CD14-positive monocyte (primary cell): Measurements from ENCODE around the gene ING1. TPM values are rescaled to one million over a fixed set of nuclear protein-coding genes. Genes with fewer than 3 reads are reported as not detected.

ENCODE experiments used
- DNase-seq, 3 donors: peaks; one replicate each; pipeline ENCODE4 v3.0.0-alpha.2; 2011 to 2022
- H2AFZ ChIP-seq: 2 replicates; pipeline ENCODE4 v1.6.0; 2012; ENCODE audit warnings: mild to moderate bottlenecking, low read depth, low read length, inconsistent platforms; ENCODE audit not compliant: insufficient read depth, poor library complexity, severe bottlenecking
- H3K27ac ChIP-seq, 2 donors: 1 replicate in 1 of 2; 2 replicates in 1 of 2; pipeline ENCODE4 v1.5.1; 2012 to 2013; ENCODE audit warnings: low read length in 2 of 2, control low read depth in 1 of 2, inconsistent platforms in 1 of 2, low read depth in 1 of 2, mild to moderate bottlenecking in 1 of 2
- H3K27me3 ChIP-seq, 2 donors: one replicate each; pipeline versions ENCODE4 v1.6.0 to v1.6.1; 2011 to 2013; ENCODE audit warnings: low read length in 2 of 2; ENCODE audit not compliant: control insufficient read depth in 2 of 2, insufficient read depth in 2 of 2
- H3K36me3 ChIP-seq, 2 donors: replicated peaks in 1 of 2; 1 replicate in 1 of 2; 2 replicates in 1 of 2; pipeline versions ENCODE4 v1.5.1 to v1.6.1; 2012 to 2013; ENCODE audit warnings: low read length in 2 of 2, control low read depth in 1 of 2, inconsistent platforms in 1 of 2, mild to moderate bottlenecking in 1 of 2; ENCODE audit not compliant: insufficient read depth in 2 of 2, control insufficient read depth in 1 of 2
- H3K4me1 ChIP-seq, 2 donors: 1 replicate in 1 of 2; 2 replicates in 1 of 2; pipeline versions ENCODE4 v1.5.1 to v1.6.1; 2012 to 2013; ENCODE audit warnings: low read length in 2 of 2, control low read depth in 1 of 2, inconsistent platforms in 1 of 2, mild to moderate bottlenecking in 1 of 2, moderate library complexity in 1 of 2; ENCODE audit not compliant: insufficient read depth in 2 of 2, control insufficient read depth in 1 of 2
- H3K4me2 ChIP-seq: replicated peaks from 2 replicates; pipeline ENCODE3; 2012; ENCODE audit warnings: low read length, moderate library complexity, mild to moderate bottlenecking; ENCODE audit not compliant: poor library complexity, severe bottlenecking; ENCODE audit errors: extremely low read depth
- H3K4me3 ChIP-seq, 3 experiments: fragments of 200-600 bp in 1 of 3; sonication (generic) in 1 of 3; replicated peaks in 1 of 3; 1 replicate in 2 of 3; 2 replicates in 1 of 3; pipeline ENCODE4 v1.5.1; 2011 to 2013; ENCODE audit warnings: low read length in 3 of 3, mild to moderate bottlenecking in 3 of 3, control low read depth in 2 of 3, low read depth in 2 of 3, inconsistent platforms in 1 of 3, moderate library complexity in 1 of 3
- H3K79me2 ChIP-seq: 2 replicates; pipeline ENCODE4 v1.6.0; 2012; ENCODE audit warnings: mild to moderate bottlenecking, control low read depth, inconsistent platforms, low read length, moderate library complexity; ENCODE audit not compliant: insufficient read depth
- H3K9ac ChIP-seq: 2 replicates; pipeline ENCODE4 v1.6.0; 2017; ENCODE audit warnings: low read length, mild to moderate bottlenecking; ENCODE audit not compliant: insufficient read depth, poor library complexity, severe bottlenecking
- H3K9me3 ChIP-seq, 2 donors: replicated peaks in 1 of 2; 1 replicate in 1 of 2; 2 replicates in 1 of 2; pipeline versions ENCODE4 v1.5.1 to v1.6.1; 2012 to 2013; ENCODE audit warnings: low read length in 2 of 2, control low read depth in 1 of 2; ENCODE audit not compliant: control insufficient read depth in 1 of 2, insufficient read depth in 1 of 2
- H4K20me1 ChIP-seq: 2 replicates; pipeline ENCODE4 v1.6.0; 2012; ENCODE audit warnings: mild to moderate bottlenecking, low read length, control low read depth, moderate library complexity; ENCODE audit not compliant: insufficient read depth
- H3K27ac Mint-ChIP-seq, 7 donors: one replicate each; pipeline ENCODE4 v1.8.0; 2020; ENCODE audit warnings: mild to moderate bottlenecking in 7 of 7, mixed read lengths in 7 of 7, moderate library complexity in 6 of 7, inconsistent platforms in 2 of 7
- H3K27me3 Mint-ChIP-seq, 3 donors: one replicate each; pipeline ENCODE4 v1.8.0; 2021 to 2022; ENCODE audit warnings: low read depth in 3 of 3, mild to moderate bottlenecking in 3 of 3, mixed read lengths in 3 of 3, moderate library complexity in 3 of 3, inconsistent platforms in 1 of 3
- H3K36me3 Mint-ChIP-seq, 2 donors: one replicate each; pipeline ENCODE4 v1.8.0; 2020; ENCODE audit warnings: mixed read lengths in 2 of 2, inconsistent platforms in 1 of 2, mild to moderate bottlenecking in 1 of 2
- H3K4me1 Mint-ChIP-seq: one replicate; pipeline ENCODE4 v1.8.0; 2020; ENCODE audit warnings: mild to moderate bottlenecking, mixed read lengths
- H3K4me3 Mint-ChIP-seq, 2 donors: one replicate each; pipeline ENCODE4 v1.8.0; 2020; ENCODE audit warnings: mild to moderate bottlenecking in 2 of 2, mixed read lengths in 2 of 2, moderate library complexity in 1 of 2
- H3K9me3 Mint-ChIP-seq, 7 donors: one replicate each; pipeline ENCODE4 v1.8.0; 2020 to 2022; ENCODE audit warnings: mixed read lengths in 7 of 7, mild to moderate bottlenecking in 6 of 7, moderate library complexity in 6 of 7, inconsistent platforms in 2 of 7
- CTCF ChIP-seq: fragments of 200-600 bp; IDR thresholded peaks from one replicate; pipeline ENCODE4 v1.8.0; 2022; ENCODE audit warnings: antibody characterized with exemption, mild to moderate bottlenecking
- WGBS: methylation state at CpG from one replicate; pipeline ENCODE4 v1.1.5; 2013; ENCODE audit warnings: missing lambda C conversion rate; ENCODE audit not compliant: insufficient coverage; 5-methylcytosine and 5-hydroxymethylcytosine counted together
- intact Hi-C, 2 donors: fragments of 100-400 bp; cut with micrococcal nuclease; formaldehyde crosslinking; loops; one replicate each; pipeline versions ENCODE4 v1.15.0 to v1.15.1; 2023
- polyA plus RNA-seq, 3 donors: library from polyadenylated mRNA; depleted of rRNA in 1 of 3; unstranded in 2 of 3; stranded (reverse) in 1 of 3; fragments of 300-500 nt in 2 of 3; fragments of >200 nt in 1 of 3; fragmentation: Illumina TruSeq in 2 of 3; gene quantifications; 1 replicate in 2 of 3; 2 replicates in 1 of 3; pipeline ENCODE4 v1.2.3, GENCODE V29; 2012 to 2021

The ING1 gene
- polyA plus RNA-seq, 3 donors, result 8.4 to 128 (median 11.8) TPM

- no peaks in the 10 kb centered on the region for H3K27me3 ChIP-seq
- Mint-ChIP-seq H3K4me1 (peaks cover 66% of the 10 kb centered on the region), H3K9me3 (no peaks in the 10 kb centered on the region), H3K27ac (peak overlapping the region in 4 of 7 donors; percentile 4 to 80 (median 50)), H3K4me3 (no peak overlapping the region), H3K36me3 (peaks cover 40 to 48% of the 10 kb centered on the region in 2 donors), H3K27me3 (no peaks in the 10 kb centered on the region)
- no peak for TF ChIP-seq CTCF
- no peak for DNase-seq
- no peaks in the 10 kb centered on the region for H4K20me1 ChIP-seq
- intact Hi-C loops, result loop anchor here in 1 of 2 donors (5.0 kb wide), 1 partner anchor 41 kb away; no protein-coding TSS in a partner anchor
- no peaks in the 10 kb centered on the region for H3K9me3 ChIP-seq
- H3K4me2 ChIP-seq, result no peak overlapping the region
- WGBS, result 94% methylated on average over 9 of the region's 15 CpGs
- no peak overlapping the region for H2AFZ ChIP-seq
- H3K9ac ChIP-seq, result no peak overlapping the region
- H3K27ac ChIP-seq, result peak overlapping the region in 1 of 2 donors; percentile 72
- no peak overlapping the region for H3K4me3 ChIP-seq
- peaks cover 20 to 38% of the 10 kb centered on the region in 2 donors for H3K36me3 ChIP-seq
- H3K4me1 ChIP-seq, result peaks cover 66 to 77% of the 10 kb centered on the region in 2 donors
- peaks cover 74% of the 10 kb centered on the region for H3K79me2 ChIP-seq
Measured at GRCh38 chr13:110702591-110703526, 10.6 kb upstream of the ING1 start.

- Mint-ChIP-seq H3K27me3 (no peaks in the 10 kb centered on the region), H3K4me3 (peak overlapping the region; percentile 81 to 91), H3K4me1 (peaks cover 51% of the 10 kb centered on the region), H3K27ac (peak overlapping the region; percentile 60 to 92 (median 86)), H3K36me3 (peaks cover 23 to 27% of the 10 kb centered on the region in 2 donors), H3K9me3 (no peaks in the 10 kb centered on the region)
- H4K20me1 ChIP-seq, result no peaks in the 10 kb centered on the region
- intact Hi-C loops, result no loop called here
- peak overlapping the region; percentile 43 to 72 for H3K27ac ChIP-seq
- H3K36me3 ChIP-seq, result peaks cover 15 to 33% of the 10 kb centered on the region in 2 donors
- peaks cover 51 to 60% of the 10 kb centered on the region in 2 donors for H3K4me1 ChIP-seq
- DNase-seq, result no peak
- peaks cover 63% of the 10 kb centered on the region for H3K79me2 ChIP-seq
- H2AFZ ChIP-seq, result peak overlapping the region; percentile 81
- 2% methylated on average over 8 of the region's 12 CpGs for WGBS
- H3K4me3 ChIP-seq, result peak overlapping the region; percentile 51 to 87 (median 54)
- peak overlapping the region; percentile 91 for H3K4me2 ChIP-seq
- H3K9ac ChIP-seq, result peak overlapping the region; percentile 79
- no peaks in the 10 kb centered on the region for H3K27me3 ChIP-seq
- no peaks in the 10 kb centered on the region for H3K9me3 ChIP-seq
- TF ChIP-seq CTCF, result no peak
Measured at GRCh38 chr13:110705356-110705825, 8.1 kb upstream of the ING1 start.
